ENCODE data around the gene TM4SF20.

- TF ChIP-seq CTCF (IDR thresholded peaks at IDR 0.05; ENCODE audit: low read length) = no peak
- TF ChIP-seq EZH2 (IDR thresholded peaks at IDR 0.05; ENCODE audit: borderline replicate concordance, low read length) = no peak
Measured at GRCh38 chr2:227368574-227368973, 10.5 kb downstream of the TM4SF20 start.
